ENCODE measurements around the gene MEGF11. TPM values are rescaled to one million over a fixed set of nuclear protein-coding genes. Genes with fewer than 3 reads are reported as not detected.

The MEGF11 gene
- polyA plus RNA-seq, 1 of the 3 experiments (the other 2 are of a cell fraction) = not detected

DNA sequence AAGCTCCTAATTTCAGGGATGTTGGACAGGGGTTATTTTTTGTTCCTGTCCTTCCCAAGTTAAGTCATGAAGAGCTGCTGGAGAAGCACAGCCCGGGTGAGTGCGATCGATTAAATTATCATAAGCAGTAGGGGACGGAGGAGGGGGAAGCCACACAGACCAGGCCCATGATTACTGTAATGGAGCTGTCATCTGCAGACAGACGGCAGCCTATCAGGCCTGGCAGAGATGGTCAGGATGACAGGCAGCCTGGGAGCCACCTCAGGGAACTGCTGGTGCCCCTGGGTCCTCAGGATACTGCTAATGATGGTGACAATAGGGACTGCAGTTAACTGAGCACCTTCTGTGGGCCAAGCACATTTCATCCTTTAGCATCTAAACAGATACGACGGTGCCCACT lies 236.6 kb downstream of the MEGF11 start:
- ChIA-PET POLR2A (interaction anchor here (0.6 kb wide), 1 partner anchor 823 kb away, joined by 4 read pairs; no protein-coding TSS in a partner anchor), CTCF (interaction anchor here (1.6 kb wide), 1 partner anchor 30 kb away, joined by 4 read pairs; no protein-coding TSS in a partner anchor)
- H3K9me2 ChIP-seq = no peaks in the 10 kb centered on the region
- H3F3A ChIP-seq (replicated peaks; ENCODE audit: insufficient read depth) = no peaks in the 10 kb centered on the region
- no peak overlapping the region for H3K27ac ChIP-seq (ENCODE audit: low read depth in 2 of 2, low read length in 1 of 2)
- H4K20me1 ChIP-seq (ENCODE audit: insufficient read depth) = no peaks in the 10 kb centered on the region
- H3K9me3 ChIP-seq = no peaks in the 10 kb centered on the region
- TF ChIP-seq EP300 (IDR thresholded peaks at IDR 0.05; ENCODE audit: borderline replicate concordance in 1 of 2, low read depth in 1 of 2, low read length in 1 of 2) = no peak
- peaks cover 0 to 15% of the 10 kb centered on the region in 2 experiments; a peak in 1 of 4 replicates for H3K4me1 ChIP-seq (ENCODE audit: control insufficient read depth in 1 of 2, insufficient read depth in 2 of 2, low read depth in 1 of 2, low read length in 1 of 2)
- 67% methylated on average over 7 of the region's 7 CpGs for WGBS (ENCODE audit: low lambda C conversion rate)
- no peaks in the 10 kb centered on the region for H3K79me2 ChIP-seq (ENCODE audit: insufficient read depth)
- H3K4me2 ChIP-seq = no peak overlapping the region
- no peaks in the 10 kb centered on the region for H3K36me3 ChIP-seq (replicated peaks in 1 of 2; ENCODE audit: control insufficient read depth in 1 of 2, insufficient read depth in 2 of 2, low read length in 1 of 2)
- H3K27me3 ChIP-seq (ENCODE audit: insufficient read depth) = no peaks in the 10 kb centered on the region
- H3K9ac ChIP-seq = no peak overlapping the region
- no peak overlapping the region for H2AFZ ChIP-seq (ENCODE audit: low read depth)
- H3K4me3 ChIP-seq (ENCODE audit: low read depth in 2 of 2, low read length in 1 of 2) = no peak overlapping the region
- peak; percentile 64 for DNase-seq

DNA sequence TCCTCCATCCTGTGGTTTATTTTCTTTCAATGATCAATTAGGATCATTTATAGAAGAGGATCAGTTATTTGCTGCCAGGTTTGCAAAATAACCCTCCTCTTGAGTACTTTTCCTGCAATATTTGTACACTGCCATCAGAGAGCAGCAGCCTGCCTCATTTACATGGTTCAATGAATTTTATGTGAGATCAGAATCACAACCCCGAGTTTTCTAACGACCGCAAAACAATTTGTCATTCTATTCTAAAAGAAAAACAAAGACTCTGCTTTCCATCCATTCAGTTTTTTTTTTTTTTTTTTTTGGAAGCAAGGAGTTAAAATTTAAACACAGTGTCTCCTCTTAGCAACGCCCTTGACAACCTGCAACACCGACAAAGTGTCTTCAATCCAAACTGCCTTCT lies 237.4 kb downstream of the MEGF11 start:
- Histone ChIP-seq H4K20me1 (ENCODE audit: insufficient read depth) (no peaks in the 10 kb centered on the region), H2AFZ (ENCODE audit: low read depth) (no peak overlapping the region), H3K9me2 (no peaks in the 10 kb centered on the region), H3K9ac (no peak overlapping the region), H3K4me1 (ENCODE audit: control insufficient read depth in 1 of 2, insufficient read depth in 2 of 2, low read depth in 1 of 2, low read length in 1 of 2) (peaks cover 0 to 11% of the 10 kb centered on the region in 2 experiments; a peak in 1 of 4 replicates), H3K4me3 (ENCODE audit: low read depth in 2 of 2, low read length in 1 of 2) (no peak overlapping the region), H3K9me3 (no peaks in the 10 kb centered on the region), H3K36me3 (replicated peaks in 1 of 2; ENCODE audit: control insufficient read depth in 1 of 2, insufficient read depth in 2 of 2, low read length in 1 of 2) (no peaks in the 10 kb centered on the region), H3F3A (replicated peaks; ENCODE audit: insufficient read depth) (no peaks in the 10 kb centered on the region), H3K27me3 (ENCODE audit: insufficient read depth) (no peaks in the 10 kb centered on the region), H3K79me2 (ENCODE audit: insufficient read depth) (no peaks in the 10 kb centered on the region), H3K4me2 (no peak overlapping the region), H3K27ac (ENCODE audit: low read depth in 2 of 2, low read length in 1 of 2) (no peak overlapping the region)
- ChIA-PET POLR2A (no interaction called here), CTCF (interaction anchor here (1.6 kb wide), 1 partner anchor 31 kb away, joined by 4 read pairs; no protein-coding TSS in a partner anchor)
- TF ChIP-seq RXRA (IDR thresholded peaks at IDR 0.05; ENCODE audit: borderline replicate concordance, low read depth) (no peak), FOXM1 (IDR thresholded peaks at IDR 0.05; ENCODE audit: low read depth) (no peak), RAD21 (IDR thresholded peaks at IDR 0.05; ENCODE audit: low read length) (no peak), FOSL2 (IDR thresholded peaks at IDR 0.05; ENCODE audit: borderline replicate concordance, low read depth) (no peak), TEAD4 (IDR thresholded peaks at IDR 0.05; ENCODE audit: borderline replicate concordance, insufficient read depth) (no peak), TCF12 (IDR thresholded peaks at IDR 0.05) (no peak), YY1 (IDR thresholded peaks at IDR 0.05; ENCODE audit: low read depth) (no peak), EP300 (IDR thresholded peaks at IDR 0.05; ENCODE audit: borderline replicate concordance in 1 of 2, low read depth in 1 of 2, low read length in 1 of 2) (no peak), TAF1 (IDR thresholded peaks at IDR 0.05; ENCODE audit: borderline replicate concordance, low read depth, low read length) (no peak), GATA2 (CRISPR knock-in tag; IDR thresholded peaks at IDR 0.05) (no peak), RFX5 (IDR thresholded peaks at IDR 0.05; ENCODE audit: low read length) (no peak)
- TF ChIP-seq, protein P1, sequence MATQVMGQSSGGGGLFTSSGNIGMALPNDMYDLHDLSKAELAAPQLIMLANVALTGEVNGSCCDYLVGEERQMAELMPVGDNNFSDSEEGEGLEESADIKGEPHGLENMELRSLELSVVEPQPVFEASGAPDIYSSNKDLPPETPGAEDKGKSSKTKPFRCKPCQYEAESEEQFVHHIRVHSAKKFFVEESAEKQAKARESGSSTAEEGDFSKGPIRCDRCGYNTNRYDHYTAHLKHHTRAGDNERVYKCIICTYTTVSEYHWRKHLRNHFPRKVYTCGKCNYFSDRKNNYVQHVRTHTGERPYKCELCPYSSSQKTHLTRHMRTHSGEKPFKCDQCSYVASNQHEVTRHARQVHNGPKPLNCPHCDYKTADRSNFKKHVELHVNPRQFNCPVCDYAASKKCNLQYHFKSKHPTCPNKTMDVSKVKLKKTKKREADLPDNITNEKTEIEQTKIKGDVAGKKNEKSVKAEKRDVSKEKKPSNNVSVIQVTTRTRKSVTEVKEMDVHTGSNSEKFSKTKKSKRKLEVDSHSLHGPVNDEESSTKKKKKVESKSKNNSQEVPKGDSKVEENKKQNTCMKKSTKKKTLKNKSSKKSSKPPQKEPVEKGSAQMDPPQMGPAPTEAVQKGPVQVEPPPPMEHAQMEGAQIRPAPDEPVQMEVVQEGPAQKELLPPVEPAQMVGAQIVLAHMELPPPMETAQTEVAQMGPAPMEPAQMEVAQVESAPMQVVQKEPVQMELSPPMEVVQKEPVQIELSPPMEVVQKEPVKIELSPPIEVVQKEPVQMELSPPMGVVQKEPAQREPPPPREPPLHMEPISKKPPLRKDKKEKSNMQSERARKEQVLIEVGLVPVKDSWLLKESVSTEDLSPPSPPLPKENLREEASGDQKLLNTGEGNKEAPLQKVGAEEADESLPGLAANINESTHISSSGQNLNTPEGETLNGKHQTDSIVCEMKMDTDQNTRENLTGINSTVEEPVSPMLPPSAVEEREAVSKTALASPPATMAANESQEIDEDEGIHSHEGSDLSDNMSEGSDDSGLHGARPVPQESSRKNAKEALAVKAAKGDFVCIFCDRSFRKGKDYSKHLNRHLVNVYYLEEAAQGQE (IDR thresholded peaks at IDR 0.05; ENCODE audit: low read depth, low read length) = no peak
- WGBS (ENCODE audit: low lambda C conversion rate) = 67% methylated on average over 5 of the region's 5 CpGs
- no peak for DNase-seq
